ENCODE data around the gene CACNA1D.

Gene CACNA1D

GRCh38 chr3:53721187-53722119 is 227.0 kb downstream of the CACNA1D start:
- no peak for DNase-seq

- no peak for DNase-seq
Observed at GRCh38 chr3:53724566-53724965, 230.2 kb downstream of the CACNA1D start.

GRCh38 chr3:53725387-53725995 is 231.1 kb downstream of the CACNA1D start:
- DNase-seq, result no peak

- DNase-seq, result no peak
Observed at GRCh38 chr3:53726643-53727042, 232.2 kb downstream of the CACNA1D start.

- DNase-seq, result no peak
Observed at GRCh38 chr3:53728606-53729005, 234.2 kb downstream of the CACNA1D start.

GRCh38 chr3:53729159-53729558 is 234.7 kb downstream of the CACNA1D start:
- no peak for DNase-seq

GRCh38 chr3:53729618-53730017 is 235.2 kb downstream of the CACNA1D start:
- no peak for DNase-seq

- no peak for DNase-seq
Observed at GRCh38 chr3:53730576-53730975, 236.2 kb downstream of the CACNA1D start.

GRCh38 chr3:53731934-53732624 is 237.7 kb downstream of the CACNA1D start:
- no peak for DNase-seq

- no peak for DNase-seq
Observed at GRCh38 chr3:53733446-53733845, 239.0 kb downstream of the CACNA1D start.

- no peak for DNase-seq
Observed at GRCh38 chr3:53739966-53740365, 245.6 kb downstream of the CACNA1D start.

- DNase-seq, result no peak
Observed at GRCh38 chr3:53740956-53741355, 246.5 kb downstream of the CACNA1D start.

GRCh38 chr3:53744351-53744750 is 249.9 kb downstream of the CACNA1D start:
- no peak for DNase-seq

- DNase-seq, result no peak
Observed at GRCh38 chr3:53747559-53747958, 253.1 kb downstream of the CACNA1D start.

GRCh38 chr3:53748512-53749271 is 254.3 kb downstream of the CACNA1D start:
- no peak for DNase-seq

GRCh38 chr3:53749448-53749847 is 255.0 kb downstream of the CACNA1D start:
- DNase-seq, result no peak

GRCh38 chr3:53750253-53751210 is 256.1 kb downstream of the CACNA1D start:
- DNase-seq, result peak; percentile 65

GRCh38 chr3:53753518-53754183 is 259.2 kb downstream of the CACNA1D start:
- no peak for DNase-seq

- no peak for DNase-seq
Observed at GRCh38 chr3:53754325-53754724, 259.9 kb downstream of the CACNA1D start.

GRCh38 chr3:53758846-53759245 is 264.4 kb downstream of the CACNA1D start:
- DNase-seq, result no peak

GRCh38 chr3:53763353-53763752 is 268.9 kb downstream of the CACNA1D start:
- no peak for DNase-seq

All from activated effector memory CD4-positive, alpha-beta T cell treated with anti-CD3 and anti-CD28 coated beads, Interleukin-2, amount 50 U/mL, for 16 hours (primary cell).